Measurements from ENCODE around the gene CLEC2L.

GRCh38 chr7:139534966-139535651, 11.6 kb downstream of the CLEC2L start:
- no peak for TF ChIP-seq CTCF (IDR thresholded peaks at IDR 0.05)
- no peak for TF ChIP-seq EZH2 (IDR thresholded peaks at IDR 0.05)
- TF ChIP-seq EZH2phosphoT487 (IDR thresholded peaks at IDR 0.05) = no peak
